A549 (cell line): Measurements from ENCODE around the gene TMEM144. TPM values are rescaled to one million over a fixed set of nuclear protein-coding genes. Genes with fewer than 3 reads are reported as not detected.

Source experiments
- ATAC-seq, 2 experiments: fragments of 200-7000 bp in 1 of 2; fragments of >200 bp in 1 of 2; cut with Nextera tagmentation in 1 of 2; cut with Tn5 transposase in 1 of 2; 3 replicates each; pipeline versions ENCODE4 v1.8.0 to v1.9.1; 2018 to 2020; ENCODE audit warnings: mild to moderate bottlenecking in 1 of 2, moderate library complexity in 1 of 2
- CTCF ChIA-PET: fragments of 300-600 bp; sonication (Branson Sonifier 250); formaldehyde crosslinking; extraction: SDS; loops from one replicate; lab custom pipeline; 2021; ENCODE audit warnings: antibody characterized with exemption, inconsistent platforms; lab: Yijun Ruan, JAX
- POLR2A ChIA-PET: fragments of 350-600 bp; formaldehyde crosslinking; extraction: SDS; loops from one replicate; lab custom pipeline; 2021; ENCODE audit warnings: antibody characterized with exemption, inconsistent platforms; lab: Yijun Ruan, JAX
- DNase-seq, 2 experiments: peaks; one replicate each; pipeline versions ENCODE4 v3.0.0 to v3.0.0-alpha.2; 2011 to 2016; ENCODE audit warnings: low read depth in 1 of 2, low spot score in 1 of 2
- FAIRE-seq: peaks from 2 replicates; lab custom pipeline; 2011; peaks lifted over from hg19 to GRCh38; lab: Jason Lieb, UNC
- H3K27ac ChIP-seq, 2 experiments: fragments of >200 bp; sonication (Bioruptor Twin); formaldehyde crosslinking; 3 replicates each; pipeline ENCODE4 v1.5.1; 2016 to 2017
- H3K4me1 ChIP-seq: fragments of >200 bp; sonication (Bioruptor Twin); formaldehyde crosslinking; 3 replicates; pipeline ENCODE4 v1.6.1; 2016
- H3K4me2 ChIP-seq: fragments of >200 bp; sonication (Bioruptor Twin); formaldehyde crosslinking; 3 replicates; pipeline ENCODE4 v1.6.1; 2016
- H3K4me3 ChIP-seq: fragments of >200 bp; sonication (Bioruptor Twin); formaldehyde crosslinking; 3 replicates; pipeline ENCODE4 v1.5.1; 2016
- H3K9me3 ChIP-seq: fragments of >200 bp; sonication (Bioruptor Twin); formaldehyde crosslinking; 3 replicates; pipeline ENCODE4 v1.6.1; 2016
- BHLHE40 ChIP-seq: IDR thresholded peaks from 2 replicates; pipeline ENCODE4 v1.6.1; 2012; ENCODE audit warnings: low read depth, low read length, inconsistent platforms
- CBX8 ChIP-seq: fragments of 200-600 bp; sonication (generic); IDR thresholded peaks from 2 replicates; pipeline ENCODE4 v1.6.1; 2016
- CHD2 ChIP-seq: fragments of 150-350 bp; IDR thresholded peaks from 2 replicates; pipeline ENCODE4 v1.6.1; 2014; ENCODE audit warnings: low read length; ENCODE audit not compliant: partially characterized antibody
- EHF ChIP-seq: fragments of 250-450 bp; sonication (Bioruptor Pico); IDR thresholded peaks from 2 replicates; pipeline ENCODE4 v1.5.0; 2020; ENCODE audit warnings: mild to moderate bottlenecking
- EHMT2 ChIP-seq: fragments of 200-600 bp; sonication (generic); IDR thresholded peaks from 2 replicates; pipeline ENCODE4 v1.6.1; 2016; ENCODE audit warnings: antibody characterized with exemption, low read depth, mild to moderate bottlenecking, moderate library complexity
- ESRRA ChIP-seq: fragments of 150-350 bp; IDR thresholded peaks from 2 replicates; pipeline ENCODE4 v1.6.1; 2014; ENCODE audit warnings: mild to moderate bottlenecking, low read length, borderline replicate concordance
- FOSB ChIP-seq: fragments of 250-450 bp; sonication (Bioruptor Pico); IDR thresholded peaks from 2 replicates; pipeline ENCODE4 v1.5.0; 2020; ENCODE audit warnings: mild to moderate bottlenecking, moderate library complexity
- FOXS1 ChIP-seq: fragments of 250-450 bp; sonication (Bioruptor Pico); IDR thresholded peaks from 2 replicates; pipeline ENCODE4 v1.5.0; 2020; ENCODE audit warnings: mild to moderate bottlenecking, moderate library complexity
- HES2 ChIP-seq: fragments of >200 bp; sonication (Bioruptor Twin); formaldehyde crosslinking; IDR thresholded peaks from 2 replicates; pipeline ENCODE4 v1.6.1; 2016
- HOXB5 ChIP-seq: fragments of 250-450 bp; sonication (Bioruptor Pico); IDR thresholded peaks from 2 replicates; pipeline ENCODE4 v1.5.0; 2020; ENCODE audit warnings: mild to moderate bottlenecking, moderate library complexity
- MYC ChIP-seq: IDR thresholded peaks from 2 replicates; pipeline ENCODE4 v1.6.1; 2012; ENCODE audit warnings: mild to moderate bottlenecking, inconsistent platforms, low read length, improper control_type of control experiment, borderline replicate concordance
- NPAS2 ChIP-seq: fragments of 250-450 bp; sonication (Bioruptor Pico); IDR thresholded peaks from 2 replicates; pipeline ENCODE4 v1.8.0; 2022; ENCODE audit warnings: mild to moderate bottlenecking, moderate library complexity, borderline replicate concordance
- RAD21 ChIP-seq, 2 experiments: fragments of >200 bp in 1 of 2; sonication (Bioruptor Twin) in 1 of 2; formaldehyde crosslinking in 1 of 2; IDR thresholded peaks in 1 of 2; conservative IDR thresholded peaks in 1 of 2; 2 replicates in 1 of 2; 3 replicates in 1 of 2; pipeline ENCODE4 v1.6.1; 2012 to 2018; ENCODE audit warnings: inconsistent platforms in 1 of 2
- RARB ChIP-seq: fragments of 250-450 bp; sonication (Bioruptor Pico); IDR thresholded peaks from 2 replicates; pipeline ENCODE4 v1.8.0; 2021; ENCODE audit warnings: mild to moderate bottlenecking, moderate library complexity
- RCOR1 ChIP-seq: fragments of 150-350 bp; IDR thresholded peaks from 2 replicates; pipeline ENCODE4 v1.6.1; 2014; ENCODE audit warnings: antibody characterized with exemption, low read length, low read depth
- RNF2 ChIP-seq: fragments of 200-600 bp; sonication (generic); IDR thresholded peaks from 2 replicates; pipeline ENCODE4 v1.6.1; 2016; ENCODE audit warnings: low read depth, mild to moderate bottlenecking, antibody characterized with exemption, moderate library complexity, borderline replicate concordance
- TFCP2L1 ChIP-seq: fragments of 250-450 bp; sonication (Bioruptor Pico); IDR thresholded peaks from 2 replicates; pipeline ENCODE4 v1.5.0; 2021; ENCODE audit warnings: mild to moderate bottlenecking
- USF2 ChIP-seq: fragments of 450-650 bp; IDR thresholded peaks from 2 replicates; pipeline ENCODE4 v1.6.1; 2014; ENCODE audit warnings: antibody characterized with exemption
- ZFP36 ChIP-seq: fragments of 450-650 bp; IDR thresholded peaks from 2 replicates; pipeline ENCODE4 v1.6.1; 2014; ENCODE audit warnings: borderline replicate concordance; ENCODE audit not compliant: partially characterized antibody
- ZSCAN20 ChIP-seq: fragments of 250-450 bp; sonication (Bioruptor Pico); IDR thresholded peaks from 2 replicates; pipeline ENCODE4 v1.8.0; 2022; ENCODE audit warnings: mild to moderate bottlenecking, moderate library complexity
- WGBS: methylation state at CpG from one replicate; pipeline ENCODE4 v1.1.6; 2017; ENCODE audit errors: missing lambda C conversion rate; 5-methylcytosine and 5-hydroxymethylcytosine counted together
- polyA plus RNA-seq, 4 experiments: library from polyadenylated mRNA; depleted of rRNA in 3 of 4; stranded (reverse); fragments of >200 nt; fragmentation: RNase III in 1 of 4; extraction: RNeasy Plus Mini Kit Qiagen cat#74134 plus additional on column Dnase treatment in 1 of 4; gene quantifications; 2 replicates in 3 of 4; 3 replicates in 1 of 4; pipeline ENCODE4 v1.2.3, GENCODE V29; 2011 to 2017
- TF ChIP-seq, protein P1 (sequence below): fragments of >200 bp; sonication (Bioruptor Twin); formaldehyde crosslinking; IDR thresholded peaks from 3 replicates; pipeline ENCODE4 v1.5.1; 2016
- TF ChIP-seq, protein P2 (sequence below): fragments of >200 bp; sonication (Bioruptor Twin); formaldehyde crosslinking; IDR thresholded peaks from 3 replicates; pipeline ENCODE4 v1.6.1; 2016
- TF ChIP-seq, protein P3 (sequence below): fragments of 250-450 bp; sonication (Bioruptor Pico); IDR thresholded peaks from 2 replicates; pipeline ENCODE4 v1.5.0; 2021; ENCODE audit warnings: mild to moderate bottlenecking, moderate library complexity, borderline replicate concordance
- TF ChIP-seq, protein P4 (sequence below): fragments of 250-450 bp; sonication (Bioruptor Pico); IDR thresholded peaks from 2 replicates; pipeline ENCODE4 v1.5.0; 2020; ENCODE audit warnings: low read depth, mild to moderate bottlenecking, moderate library complexity
- TF ChIP-seq, protein P5 (sequence below): fragments of 200-600 bp; sonication (generic); IDR thresholded peaks from 2 replicates; pipeline ENCODE4 v1.6.1; 2016; ENCODE audit warnings: antibody characterized with exemption, mild to moderate bottlenecking, moderate library complexity

Gene TMEM144
- polyA plus RNA-seq, 2 of the 4 experiments (the other 2 are of a cell fraction), result 5.3 to 10.2 TPM

DNA sequence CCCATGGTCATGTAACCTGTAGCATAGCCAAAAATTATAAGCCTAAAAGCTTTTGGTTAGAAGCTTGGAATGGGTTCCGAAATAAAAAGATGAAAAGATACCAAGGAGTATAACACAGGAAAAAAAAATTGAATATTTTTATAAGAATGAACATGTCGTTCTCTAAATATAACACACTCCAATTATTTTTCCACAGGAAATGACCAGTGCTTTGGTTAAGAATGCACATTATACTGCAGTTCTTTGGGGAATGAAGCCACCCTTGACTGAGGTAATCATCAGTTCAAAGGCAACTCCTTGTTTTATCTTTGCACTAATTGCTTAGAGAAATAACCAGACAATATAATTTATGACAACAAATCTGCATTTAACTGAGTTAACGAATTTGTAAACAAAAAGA lies 30.8 kb upstream of the TMEM144 start:
- no peak overlapping the region for H3K4me2 ChIP-seq
- FAIRE-seq, result no peak

GRCh38 chr4:158181906-158182305 lies 28.4 kb upstream of the TMEM144 start:
- 60% methylated on average over 5 of the region's 5 CpGs for WGBS
- ChIA-PET CTCF (interaction anchor here (1.3 to 2.4 kb wide), 2 partner anchors 10 to 11 kb away, joined by 4 to 8 read pairs; no protein-coding TSS in a partner anchor), POLR2A (no interaction called here)

More for the DNA sequence above, 30.8 kb upstream of the TMEM144 start:
- TF ChIP-seq FOXS1 (CRISPR knock-in tag) (no peak), RAD21 (conservative IDR thresholded peaks at IDR 0.05 in 1 of 2, IDR thresholded peaks at IDR 0.05 in 1 of 2) (no peak), RARB (CRISPR knock-in tag) (no peak), ZSCAN20 (CRISPR knock-in tag) (no peak), BHLHE40 (no peak), CBX8 (no peak), HOXB5 (CRISPR knock-in tag) (no peak), RNF2 (no peak), NPAS2 (CRISPR knock-in tag) (no peak), EHMT2 (no peak), MYC (no peak), TFCP2L1 (no peak), RCOR1 (no peak)
- TF ChIP-seq, protein P1, sequence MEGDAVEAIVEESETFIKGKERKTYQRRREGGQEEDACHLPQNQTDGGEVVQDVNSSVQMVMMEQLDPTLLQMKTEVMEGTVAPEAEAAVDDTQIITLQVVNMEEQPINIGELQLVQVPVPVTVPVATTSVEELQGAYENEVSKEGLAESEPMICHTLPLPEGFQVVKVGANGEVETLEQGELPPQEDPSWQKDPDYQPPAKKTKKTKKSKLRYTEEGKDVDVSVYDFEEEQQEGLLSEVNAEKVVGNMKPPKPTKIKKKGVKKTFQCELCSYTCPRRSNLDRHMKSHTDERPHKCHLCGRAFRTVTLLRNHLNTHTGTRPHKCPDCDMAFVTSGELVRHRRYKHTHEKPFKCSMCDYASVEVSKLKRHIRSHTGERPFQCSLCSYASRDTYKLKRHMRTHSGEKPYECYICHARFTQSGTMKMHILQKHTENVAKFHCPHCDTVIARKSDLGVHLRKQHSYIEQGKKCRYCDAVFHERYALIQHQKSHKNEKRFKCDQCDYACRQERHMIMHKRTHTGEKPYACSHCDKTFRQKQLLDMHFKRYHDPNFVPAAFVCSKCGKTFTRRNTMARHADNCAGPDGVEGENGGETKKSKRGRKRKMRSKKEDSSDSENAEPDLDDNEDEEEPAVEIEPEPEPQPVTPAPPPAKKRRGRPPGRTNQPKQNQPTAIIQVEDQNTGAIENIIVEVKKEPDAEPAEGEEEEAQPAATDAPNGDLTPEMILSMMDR, result no peak
- TF ChIP-seq, protein P2, sequence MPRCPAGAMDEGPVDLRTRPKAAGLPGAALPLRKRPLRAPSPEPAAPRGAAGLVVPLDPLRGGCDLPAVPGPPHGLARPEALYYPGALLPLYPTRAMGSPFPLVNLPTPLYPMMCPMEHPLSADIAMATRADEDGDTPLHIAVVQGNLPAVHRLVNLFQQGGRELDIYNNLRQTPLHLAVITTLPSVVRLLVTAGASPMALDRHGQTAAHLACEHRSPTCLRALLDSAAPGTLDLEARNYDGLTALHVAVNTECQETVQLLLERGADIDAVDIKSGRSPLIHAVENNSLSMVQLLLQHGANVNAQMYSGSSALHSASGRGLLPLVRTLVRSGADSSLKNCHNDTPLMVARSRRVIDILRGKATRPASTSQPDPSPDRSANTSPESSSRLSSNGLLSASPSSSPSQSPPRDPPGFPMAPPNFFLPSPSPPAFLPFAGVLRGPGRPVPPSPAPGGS, result no peak
- TF ChIP-seq, protein P3, sequence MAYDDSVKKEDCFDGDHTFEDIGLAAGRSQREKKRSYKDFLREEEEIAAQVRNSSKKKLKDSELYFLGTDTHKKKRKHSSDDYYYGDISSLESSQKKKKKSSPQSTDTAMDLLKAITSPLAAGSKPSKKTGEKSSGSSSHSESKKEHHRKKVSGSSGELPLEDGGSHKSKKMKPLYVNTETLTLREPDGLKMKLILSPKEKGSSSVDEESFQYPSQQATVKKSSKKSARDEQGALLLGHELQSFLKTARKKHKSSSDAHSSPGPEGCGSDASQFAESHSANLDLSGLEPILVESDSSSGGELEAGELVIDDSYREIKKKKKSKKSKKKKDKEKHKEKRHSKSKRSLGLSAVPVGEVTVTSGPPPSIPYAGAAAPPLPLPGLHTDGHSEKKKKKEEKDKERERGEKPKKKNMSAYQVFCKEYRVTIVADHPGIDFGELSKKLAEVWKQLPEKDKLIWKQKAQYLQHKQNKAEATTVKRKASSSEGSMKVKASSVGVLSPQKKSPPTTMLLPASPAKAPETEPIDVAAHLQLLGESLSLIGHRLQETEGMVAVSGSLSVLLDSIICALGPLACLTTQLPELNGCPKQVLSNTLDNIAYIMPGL, result no peak
- TF ChIP-seq, protein P4, sequence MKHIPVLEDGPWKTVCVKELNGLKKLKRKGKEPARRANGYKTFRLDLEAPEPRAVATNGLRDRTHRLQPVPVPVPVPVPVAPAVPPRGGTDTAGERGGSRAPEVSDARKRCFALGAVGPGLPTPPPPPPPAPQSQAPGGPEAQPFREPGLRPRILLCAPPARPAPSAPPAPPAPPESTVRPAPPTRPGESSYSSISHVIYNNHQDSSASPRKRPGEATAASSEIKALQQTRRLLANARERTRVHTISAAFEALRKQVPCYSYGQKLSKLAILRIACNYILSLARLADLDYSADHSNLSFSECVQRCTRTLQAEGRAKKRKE (CRISPR knock-in tag), result no peak
- WGBS, result 58% methylated on average over 3 of the region's 3 CpGs
- POLR2A ChIA-PET, result no interaction called here
- CTCF ChIA-PET, result no interaction called here
- H3K4me1 ChIP-seq, result no peaks in the 10 kb centered on the region
- DNase-seq (no peak), ATAC-seq (no peak)
- H3K9me3 ChIP-seq, result no peaks in the 10 kb centered on the region
- H3K27ac ChIP-seq, result no peak overlapping the region
- no peak overlapping the region for H3K4me3 ChIP-seq

More at GRCh38 chr4:158181906-158182305, 28.4 kb upstream of the TMEM144 start:
- H3K4me3 ChIP-seq, result no peak overlapping the region
- no peak overlapping the region for H3K27ac ChIP-seq
- TF ChIP-seq NPAS2 (CRISPR knock-in tag) (no peak), ESRRA (no peak), FOXS1 (CRISPR knock-in tag) (no peak), CHD2 (no peak), USF2 (no peak), FOSB (CRISPR knock-in tag) (no peak), EHF (no peak), ZFP36 (no peak), HES2 (no peak), EHMT2 (no peak)
- TF ChIP-seq, protein P2, result no peak
- TF ChIP-seq, protein P5, sequence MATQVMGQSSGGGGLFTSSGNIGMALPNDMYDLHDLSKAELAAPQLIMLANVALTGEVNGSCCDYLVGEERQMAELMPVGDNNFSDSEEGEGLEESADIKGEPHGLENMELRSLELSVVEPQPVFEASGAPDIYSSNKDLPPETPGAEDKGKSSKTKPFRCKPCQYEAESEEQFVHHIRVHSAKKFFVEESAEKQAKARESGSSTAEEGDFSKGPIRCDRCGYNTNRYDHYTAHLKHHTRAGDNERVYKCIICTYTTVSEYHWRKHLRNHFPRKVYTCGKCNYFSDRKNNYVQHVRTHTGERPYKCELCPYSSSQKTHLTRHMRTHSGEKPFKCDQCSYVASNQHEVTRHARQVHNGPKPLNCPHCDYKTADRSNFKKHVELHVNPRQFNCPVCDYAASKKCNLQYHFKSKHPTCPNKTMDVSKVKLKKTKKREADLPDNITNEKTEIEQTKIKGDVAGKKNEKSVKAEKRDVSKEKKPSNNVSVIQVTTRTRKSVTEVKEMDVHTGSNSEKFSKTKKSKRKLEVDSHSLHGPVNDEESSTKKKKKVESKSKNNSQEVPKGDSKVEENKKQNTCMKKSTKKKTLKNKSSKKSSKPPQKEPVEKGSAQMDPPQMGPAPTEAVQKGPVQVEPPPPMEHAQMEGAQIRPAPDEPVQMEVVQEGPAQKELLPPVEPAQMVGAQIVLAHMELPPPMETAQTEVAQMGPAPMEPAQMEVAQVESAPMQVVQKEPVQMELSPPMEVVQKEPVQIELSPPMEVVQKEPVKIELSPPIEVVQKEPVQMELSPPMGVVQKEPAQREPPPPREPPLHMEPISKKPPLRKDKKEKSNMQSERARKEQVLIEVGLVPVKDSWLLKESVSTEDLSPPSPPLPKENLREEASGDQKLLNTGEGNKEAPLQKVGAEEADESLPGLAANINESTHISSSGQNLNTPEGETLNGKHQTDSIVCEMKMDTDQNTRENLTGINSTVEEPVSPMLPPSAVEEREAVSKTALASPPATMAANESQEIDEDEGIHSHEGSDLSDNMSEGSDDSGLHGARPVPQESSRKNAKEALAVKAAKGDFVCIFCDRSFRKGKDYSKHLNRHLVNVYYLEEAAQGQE, result no peak
- H3K4me2 ChIP-seq, result no peak overlapping the region
- no peaks in the 10 kb centered on the region for H3K9me3 ChIP-seq
- H3K4me1 ChIP-seq, result no peaks in the 10 kb centered on the region
- DNase-seq, result no peak
- no peak for FAIRE-seq
- no peak for ATAC-seq
